DLD1 (cell line): ENCODE measurements around the gene HOXB8.

Experiments
- in situ Hi-C: cut with HindIII; loops from 2 replicates; pipeline ENCODE4 v1.10.0; 2017; ENCODE audit warnings: low sequenced_read_pairs

The HOXB8 gene

DNA sequence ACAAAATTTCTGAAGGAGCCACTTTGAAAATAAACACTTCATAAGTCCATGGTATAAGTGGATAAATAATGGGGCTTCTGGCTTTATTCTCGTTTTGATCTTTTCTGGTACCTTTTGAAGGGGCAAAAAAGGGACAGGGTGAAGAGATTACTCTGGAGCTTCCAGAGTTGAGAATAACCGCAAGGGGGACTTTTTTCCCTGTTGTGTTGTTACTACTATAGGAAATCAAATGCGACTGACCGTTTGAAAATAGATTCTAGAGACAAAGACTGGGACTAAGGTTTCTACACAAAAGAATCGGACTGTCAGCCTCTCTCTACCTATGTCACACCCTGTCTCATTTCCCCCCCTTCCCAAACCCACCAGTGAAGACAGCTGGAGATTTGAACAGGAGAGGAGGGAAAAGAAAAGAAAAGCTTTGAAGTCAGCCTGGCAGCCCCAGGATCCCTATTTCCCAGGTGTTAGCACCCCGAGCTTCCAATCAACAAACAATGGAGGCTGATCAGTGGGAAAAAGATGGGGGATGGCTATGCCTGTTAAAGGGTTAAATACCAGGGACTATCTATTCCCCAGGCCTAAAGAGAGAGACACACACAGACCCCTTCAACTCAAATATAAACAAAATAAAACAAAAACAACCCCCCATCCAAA lies 45.3 kb downstream of the HOXB8 start:
- in situ Hi-C loops, result no loop called here

DNA sequence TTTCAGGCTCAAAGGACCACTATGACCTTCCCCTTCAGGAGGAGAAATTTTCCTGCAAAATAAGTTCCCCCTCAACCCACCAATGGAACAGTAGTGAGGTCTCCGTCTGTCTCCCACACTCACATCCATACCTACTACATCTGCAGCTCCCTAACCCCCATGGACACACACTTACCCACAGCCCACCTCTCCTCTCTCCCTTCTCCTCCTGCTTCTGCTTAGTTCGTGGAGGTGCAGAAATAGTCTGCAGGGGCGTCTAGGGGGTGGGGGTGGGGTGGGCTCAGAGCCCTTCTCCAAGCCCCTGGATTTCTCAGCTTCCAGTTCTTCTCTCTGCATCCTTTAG lies 45.9 kb downstream of the HOXB8 start:
- in situ Hi-C loops, result no loop called here

DNA sequence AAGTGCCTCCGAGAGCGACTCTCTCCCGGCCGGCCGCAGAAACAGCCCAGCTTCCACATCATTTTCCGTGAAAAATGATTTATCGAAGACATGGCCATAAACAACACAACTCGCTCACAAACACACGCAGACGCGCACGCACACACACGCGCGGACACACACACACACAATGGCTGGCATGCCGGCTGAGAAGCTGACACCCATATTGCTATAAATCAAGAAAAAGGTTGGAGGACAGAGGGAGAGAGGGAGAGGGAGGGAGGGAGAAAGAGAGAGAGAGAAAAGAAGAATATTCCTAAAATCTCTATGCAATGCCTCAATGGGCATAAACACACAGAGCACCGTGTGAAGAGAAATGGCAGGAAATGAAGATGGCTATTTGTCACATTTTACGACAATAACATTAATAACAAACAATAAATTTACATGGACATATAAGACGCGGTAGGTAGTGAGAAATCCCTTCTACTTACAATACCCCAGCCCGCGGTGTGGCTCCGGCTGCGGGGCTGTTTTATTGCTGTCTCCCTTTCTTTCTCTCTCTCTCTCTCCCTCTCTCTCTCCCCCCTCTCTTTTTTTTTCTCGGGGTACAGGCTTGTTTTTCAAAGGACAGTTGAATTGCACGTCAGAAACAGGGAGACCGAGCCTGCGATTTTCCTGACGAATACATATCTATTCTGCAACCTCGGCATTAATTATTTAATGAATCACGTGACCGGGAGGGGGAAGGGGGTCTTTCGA lies 46.4 kb downstream of the HOXB8 start:
- in situ Hi-C loops, result no loop called here

DNA sequence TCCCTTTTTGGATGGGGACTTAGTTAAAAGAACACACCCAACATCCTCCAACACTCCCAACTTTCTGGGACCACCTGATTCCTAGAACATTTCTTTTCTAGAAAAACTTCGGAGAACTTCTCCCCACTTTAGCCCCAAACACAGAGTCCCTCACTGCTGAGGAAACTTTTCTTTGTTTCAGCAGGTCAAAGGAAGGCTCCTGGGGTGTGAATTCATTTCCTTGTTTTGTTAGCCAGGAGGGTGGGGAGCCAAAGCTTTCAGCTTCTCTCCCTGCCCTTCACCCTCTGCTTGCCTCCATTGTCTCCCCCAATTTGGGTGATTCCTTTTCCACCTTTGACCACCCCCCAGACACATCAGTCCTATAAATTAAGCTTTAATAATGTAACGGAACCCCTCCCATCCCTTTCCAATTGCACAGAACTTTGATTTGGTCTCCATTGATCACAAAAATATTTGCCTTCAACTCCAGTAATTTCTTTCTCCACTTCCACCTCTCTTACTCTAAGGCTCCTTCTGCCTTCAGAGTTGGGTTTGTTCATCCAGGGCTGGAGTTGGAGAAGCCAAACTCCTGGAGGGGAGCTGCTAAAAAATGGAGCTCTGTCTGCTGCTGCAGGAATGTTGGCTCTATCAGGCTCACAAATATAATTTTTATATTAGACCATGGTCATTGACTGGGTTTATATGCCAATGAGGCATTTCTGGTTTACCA lies 47.3 kb downstream of the HOXB8 start:
- in situ Hi-C loops, result no loop called here

DNA sequence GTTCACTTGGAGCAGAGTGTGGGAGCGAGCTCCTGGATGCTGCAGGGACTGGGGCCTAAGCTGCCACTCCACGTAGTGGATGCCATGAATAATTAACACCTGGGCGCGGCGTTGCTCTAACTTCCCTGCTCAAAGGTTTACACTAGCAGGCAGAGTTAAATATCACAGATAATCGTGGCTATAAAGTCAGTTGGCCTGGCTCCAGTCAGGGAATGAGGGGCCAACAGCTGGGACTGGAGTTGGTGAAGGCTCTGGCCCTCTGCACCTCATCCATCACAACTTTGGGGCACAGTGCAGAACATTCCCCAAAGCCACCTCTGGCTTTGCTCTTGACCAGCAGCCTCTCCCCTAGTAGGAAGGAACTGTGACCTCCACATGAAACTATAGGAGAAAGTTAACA lies 47.9 kb downstream of the HOXB8 start:
- in situ Hi-C loops, result no loop called here

DNA sequence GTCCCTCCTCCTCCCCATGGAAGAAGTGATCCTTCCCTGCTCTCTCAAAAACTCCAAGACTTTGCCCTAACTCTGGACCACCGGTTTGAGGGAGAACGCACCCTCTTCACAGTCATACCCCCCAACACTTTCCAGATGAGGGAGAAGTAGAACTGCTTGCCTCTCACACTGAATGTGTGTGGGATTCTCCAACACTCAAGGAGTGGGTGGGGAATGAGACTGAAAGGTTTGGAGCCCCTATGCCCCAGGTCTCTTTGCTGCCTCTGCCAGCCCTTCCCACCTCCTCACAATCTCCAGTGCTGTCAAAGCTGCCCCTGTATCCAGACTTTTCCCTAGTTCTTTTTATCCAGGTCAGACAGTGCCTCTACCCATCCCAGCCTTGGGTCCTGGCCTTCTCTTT lies 48.4 kb downstream of the HOXB8 start:
- in situ Hi-C loops, result no loop called here

DNA sequence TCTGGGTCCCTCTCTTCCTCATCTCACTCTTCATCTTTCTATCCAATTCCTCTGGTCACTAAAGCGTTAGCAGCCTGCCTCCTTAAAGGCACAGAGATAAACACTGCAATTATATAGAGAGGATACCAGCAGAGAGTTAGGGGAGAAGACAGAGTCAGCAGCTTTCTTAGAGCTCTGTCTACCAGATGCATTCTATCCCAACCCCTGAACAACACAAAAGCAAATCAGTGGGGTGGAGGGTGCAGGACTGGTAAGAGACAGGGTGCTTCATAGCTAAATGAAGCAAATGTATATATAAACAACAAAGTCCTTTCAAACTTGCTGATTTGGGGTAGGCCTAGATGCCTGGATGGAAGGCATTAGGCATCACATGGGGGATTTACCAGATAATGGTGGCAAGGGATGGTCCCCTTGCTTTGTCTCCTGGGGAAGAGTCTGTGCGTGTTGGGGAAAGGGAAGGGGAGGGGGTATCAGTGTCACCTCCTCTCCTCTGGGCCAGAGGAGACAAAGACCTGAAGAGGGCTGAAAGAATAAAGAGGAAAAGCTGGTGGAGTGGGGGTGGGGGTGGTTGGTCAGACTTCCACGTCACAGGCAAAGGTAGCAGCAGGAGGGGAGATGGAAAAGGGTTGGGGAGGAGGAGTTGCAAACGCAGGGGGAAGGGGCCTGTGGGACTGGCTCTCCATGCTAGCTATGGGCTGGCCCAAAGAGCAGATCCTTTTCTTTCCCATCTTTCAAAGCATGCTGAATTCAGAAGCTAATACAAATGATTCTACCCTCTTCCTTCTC lies 49.0 kb downstream of the HOXB8 start:
- in situ Hi-C loops, result no loop called here

DNA sequence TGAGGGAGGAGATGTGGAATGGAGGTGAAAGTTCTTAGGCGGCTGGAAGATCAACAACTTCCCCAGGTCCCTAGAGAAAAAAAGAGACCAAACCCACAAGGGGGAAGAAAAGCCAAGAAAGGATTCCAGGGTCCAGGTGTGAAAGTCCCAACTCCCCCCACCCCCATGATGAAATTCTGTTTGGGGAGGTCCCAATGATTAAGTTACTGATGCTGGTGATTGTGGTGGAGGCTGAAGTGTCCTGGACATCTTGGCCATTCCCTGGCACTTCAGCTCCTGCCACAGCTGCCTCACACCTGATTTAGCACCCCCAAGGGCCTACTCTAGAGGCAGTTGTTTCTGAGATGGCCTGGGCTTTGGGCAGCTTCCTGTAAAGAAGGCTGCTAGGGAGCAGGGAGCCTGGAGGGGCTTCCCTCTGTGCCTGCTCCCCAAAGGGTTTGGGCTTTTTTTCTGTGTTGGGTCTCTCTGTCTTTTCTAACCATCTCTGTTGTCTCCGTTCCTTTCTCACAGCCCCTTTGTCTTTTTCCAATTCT lies 50.0 kb downstream of the HOXB8 start:
- in situ Hi-C loops, result no loop called here

DNA sequence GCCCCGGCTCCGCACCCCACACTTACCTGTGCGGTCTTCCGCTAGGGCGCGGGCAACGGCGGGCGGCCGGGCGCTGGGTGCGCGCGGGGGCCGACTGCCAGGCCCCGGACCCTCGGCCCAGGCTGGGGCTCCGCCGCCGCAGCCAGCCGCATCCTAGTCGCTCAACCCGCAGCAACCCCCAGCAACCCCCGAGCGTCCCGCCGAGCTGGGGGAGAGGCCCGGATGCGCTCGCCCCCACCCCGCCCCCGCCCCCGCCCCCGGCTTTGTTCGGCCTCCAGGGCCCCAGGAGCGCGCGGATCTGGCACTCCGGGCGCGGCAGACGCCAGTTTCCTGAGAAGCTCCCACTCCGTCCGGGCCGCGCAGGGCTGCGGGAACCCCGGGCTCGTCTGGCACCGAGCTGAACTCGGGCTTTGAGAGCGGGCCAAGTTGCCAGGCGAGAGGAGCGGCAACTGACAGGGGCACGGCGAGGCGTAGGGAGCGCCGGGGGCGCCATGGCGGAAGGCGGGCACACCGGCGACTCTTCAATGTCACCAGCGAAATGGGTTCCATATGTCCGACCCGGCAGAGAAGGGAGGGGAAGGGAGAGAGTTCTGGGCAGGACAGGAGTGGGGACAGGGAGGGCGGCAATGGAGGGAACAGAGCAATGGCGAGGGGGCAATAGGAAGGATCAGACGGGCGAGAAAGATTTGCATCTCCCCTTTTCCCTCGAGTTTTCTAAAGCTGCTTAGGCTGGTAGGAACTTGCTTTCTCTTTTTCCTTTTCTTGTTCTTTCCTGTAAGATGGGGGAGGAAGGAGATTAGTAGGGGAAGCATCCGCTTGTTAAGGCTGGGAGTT lies 50.7 kb downstream of the HOXB8 start:
- in situ Hi-C loops, result no loop called here

DNA sequence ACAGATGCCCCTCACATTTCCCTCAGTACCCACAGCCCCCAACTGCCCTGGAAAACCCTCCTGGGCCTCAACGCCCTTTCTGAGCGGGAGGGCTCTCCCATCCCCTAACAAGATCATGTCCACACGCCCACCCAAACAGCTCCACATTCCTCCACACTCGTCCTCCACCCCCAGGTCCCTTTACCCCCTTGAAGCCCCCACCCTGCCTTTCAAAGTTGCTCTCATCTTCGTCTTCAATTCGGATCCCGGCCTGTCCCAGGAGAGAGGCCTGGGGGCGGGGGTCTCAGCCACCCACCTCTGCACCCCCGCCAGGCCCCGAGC lies 51.3 kb downstream of the HOXB8 start:
- in situ Hi-C loops, result no loop called here

DNA sequence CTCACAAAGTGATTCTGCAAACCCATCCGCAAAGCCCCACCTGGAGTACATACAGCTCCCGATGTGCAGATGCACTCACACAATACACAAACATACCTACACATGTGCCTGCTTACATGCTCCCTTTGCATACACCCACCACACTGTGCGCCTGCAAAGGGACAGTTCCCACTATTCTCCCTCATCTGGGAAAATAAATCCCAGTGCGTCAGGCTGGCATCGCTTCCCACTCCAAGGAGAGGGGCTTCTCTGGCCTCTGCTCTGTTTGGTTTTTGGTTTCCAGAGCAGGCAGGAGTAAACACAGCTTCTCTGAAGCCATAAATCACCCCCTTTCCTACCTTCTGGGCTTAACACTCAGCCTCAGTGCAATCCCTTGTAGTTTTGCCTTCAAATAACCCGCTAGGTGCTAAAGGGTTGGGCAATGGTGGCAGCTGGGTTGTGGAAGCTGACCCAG lies 51.7 kb downstream of the HOXB8 start:
- in situ Hi-C loops, result no loop called here

DNA sequence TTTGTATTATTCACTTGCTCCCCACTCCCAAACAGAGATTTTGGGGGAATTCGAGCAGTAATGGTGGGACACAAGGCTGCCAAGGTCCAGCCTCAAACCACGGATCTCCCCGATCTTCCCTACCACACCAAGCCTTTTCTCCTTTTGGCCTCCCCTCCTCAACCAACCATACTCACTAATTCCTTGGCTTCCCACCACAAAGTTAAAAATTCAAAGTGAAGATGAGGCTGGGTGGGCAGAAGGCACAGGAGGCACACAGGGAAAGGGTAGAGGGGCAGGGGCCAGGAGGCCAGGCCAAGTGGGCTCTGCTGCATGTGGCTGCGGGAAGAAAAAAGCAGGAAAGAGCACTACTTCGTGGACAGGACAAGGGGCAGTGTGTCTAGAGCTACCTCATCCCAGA lies 52.2 kb downstream of the HOXB8 start:
- in situ Hi-C loops, result no loop called here
